Activated CD4-positive, alpha-beta T cell treated with anti-CD3 and anti-CD28 coated beads for 36 hours (primary cell): ENCODE results near the gene FARP1. TPM values are rescaled to one million over a fixed set of nuclear protein-coding genes. Genes with fewer than 3 reads are reported as not detected.
A peak's percentile ranks its signal among the peaks of the same experiment; 100 is the strongest.

Experiments used
- ATAC-seq: fragments of 200-7000 bp; cut with Tn5 transposase; one replicate; pipeline ENCODE4 v1.10.0; 2021; ENCODE audit warnings: mild to moderate bottlenecking, moderate library complexity
- CTCF ChIA-PET: fragments of 350-600 bp; sonication (Branson Sonifier 250); formaldehyde crosslinking; loops from one replicate; lab custom pipeline; 2021; ENCODE audit warnings: antibody characterized with exemption; lab: Charles Lee
- POLR2A ChIA-PET: fragments of 350-600 bp; sonication (Branson Sonifier 250); formaldehyde crosslinking; loops from one replicate; lab custom pipeline; 2021; ENCODE audit warnings: antibody characterized with exemption, inconsistent platforms; lab: Charles Lee
- DNase-seq: peaks from one replicate; pipeline ENCODE4 v3.0.0-alpha.2; 2020
- H3K27ac Mint-ChIP-seq: one replicate; pipeline ENCODE4 v1.8.0; 2021; ENCODE audit warnings: mixed read lengths
- H3K27me3 Mint-ChIP-seq: one replicate; pipeline ENCODE4 v1.8.0; 2021; ENCODE audit warnings: mixed read lengths
- H3K36me3 Mint-ChIP-seq: one replicate; pipeline ENCODE4 v1.8.0; 2021; ENCODE audit warnings: low read depth, mixed read lengths
- H3K4me1 Mint-ChIP-seq: one replicate; pipeline ENCODE4 v1.8.0; 2021; ENCODE audit warnings: mixed read lengths
- H3K4me3 Mint-ChIP-seq: one replicate; pipeline ENCODE4 v1.8.0; 2021; ENCODE audit warnings: mild to moderate bottlenecking, moderate library complexity, mixed read lengths
- H3K9me3 Mint-ChIP-seq: one replicate; pipeline ENCODE4 v1.8.0; 2021; ENCODE audit warnings: low read depth, mixed read lengths
- intact Hi-C, 2 experiments: fragments of 100-400 bp; cut with DNase I in 1 of 2; cut with micrococcal nuclease in 1 of 2; formaldehyde crosslinking; loops; one replicate each; pipeline versions ENCODE4 v1.14.2 to v1.15.1; 2022 to 2024; cut with DNase I, micrococcal nuclease
- total RNA-seq, 2 experiments: library from RNA; stranded (reverse); gene quantifications; one replicate each; pipeline ENCODE4 v1.2.3, GENCODE V29; 2021

The FARP1 gene
- total RNA-seq, 2 experiments from 2014 or later = 0.25 to 0.40 TPM

- Mint-ChIP-seq H3K36me3 (peaks cover 56% of the 10 kb centered on the region), H3K27ac (no peak overlapping the region), H3K9me3 (no peaks in the 10 kb centered on the region), H3K27me3 (no peaks in the 10 kb centered on the region), H3K4me1 (peaks cover 12% of the 10 kb centered on the region), H3K4me3 (no peak overlapping the region)
- POLR2A ChIA-PET = no interaction called here
- no peak for ATAC-seq
- CTCF ChIA-PET = interaction anchor here (1.3 kb wide), 1 partner anchor 191 kb away, joined by 7 read pairs; no protein-coding TSS in a partner anchor
- intact Hi-C loops = no loop called here
- no peak for DNase-seq
Observed at GRCh38 chr13:98462241-98462882, 319.5 kb downstream of the FARP1 start.

GRCh38 chr13:98462946-98463345 is 320.1 kb downstream of the FARP1 start:
- intact Hi-C loops = no loop called here
- CTCF ChIA-PET = no interaction called here

DNA sequence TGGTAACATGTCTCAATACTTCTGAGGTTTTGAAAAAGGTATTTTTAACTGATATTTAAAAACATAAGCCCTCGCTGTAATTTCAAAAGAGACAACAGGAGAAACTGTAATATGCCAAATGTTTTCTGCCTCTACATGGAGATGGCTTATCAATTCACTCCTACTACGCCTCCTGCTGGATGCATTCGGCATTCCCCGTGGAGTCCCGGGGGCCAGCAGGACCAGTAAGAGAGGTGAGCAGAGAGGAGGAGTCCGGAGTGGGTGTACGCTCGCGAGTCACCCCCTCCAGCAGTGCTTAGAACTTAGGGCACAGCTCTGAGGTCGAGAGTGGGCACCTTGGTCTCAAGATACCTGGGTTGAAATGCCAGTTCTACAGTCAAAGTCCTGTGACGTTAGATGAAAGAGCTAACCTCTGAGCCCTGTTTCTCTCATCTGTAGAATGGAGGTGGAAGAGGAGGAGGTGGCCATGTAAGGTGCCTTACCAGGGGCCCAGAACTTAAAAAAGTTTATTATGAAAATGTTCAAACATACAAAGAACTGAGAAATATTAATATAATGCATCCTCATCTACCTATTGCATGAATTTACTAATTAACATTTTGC is 323.8 kb downstream of the FARP1 start:
- Mint-ChIP-seq H3K4me3 (no peak overlapping the region), H3K36me3 (peaks cover 47% of the 10 kb centered on the region), H3K27me3 (no peaks in the 10 kb centered on the region), H3K9me3 (no peaks in the 10 kb centered on the region), H3K4me1 (peaks cover 19% of the 10 kb centered on the region), H3K27ac (no peak overlapping the region)
- ATAC-seq = peak; percentile 77
- POLR2A ChIA-PET = no interaction called here
- CTCF ChIA-PET = interaction anchor here (0.6 to 1.8 kb wide), 15 partner anchors 9 to 374 kb away, joined by 3 to 15 read pairs (median 3); no protein-coding TSS in a partner anchor
- intact Hi-C loops = no loop called here
- peak; percentile 73 for DNase-seq

More at GRCh38 chr13:98462946-98463345, 320.1 kb downstream of the FARP1 start:
- no peak for DNase-seq
- peaks cover 55% of the 10 kb centered on the region for H3K36me3 Mint-ChIP-seq
- POLR2A ChIA-PET = no interaction called here
- H3K4me1 Mint-ChIP-seq = peaks cover 12% of the 10 kb centered on the region
- ATAC-seq = no peak
- H3K4me3 Mint-ChIP-seq = no peak overlapping the region
- no peaks in the 10 kb centered on the region for H3K9me3 Mint-ChIP-seq
- no peaks in the 10 kb centered on the region for H3K27me3 Mint-ChIP-seq
- H3K27ac Mint-ChIP-seq = no peak overlapping the region

GRCh38 chr13:98467263-98467985 is 324.5 kb downstream of the FARP1 start:
- ATAC-seq (no peak), DNase-seq (no peak)
- Mint-ChIP-seq H3K36me3 (peaks cover 49% of the 10 kb centered on the region), H3K4me3 (no peak overlapping the region), H3K9me3 (no peaks in the 10 kb centered on the region), H3K27me3 (no peaks in the 10 kb centered on the region), H3K4me1 (peaks cover 17% of the 10 kb centered on the region), H3K27ac (no peak overlapping the region)
- CTCF ChIA-PET = interaction anchor here (0.6 to 1.8 kb wide), 15 partner anchors 9 to 373 kb away, joined by 3 to 15 read pairs (median 3); no protein-coding TSS in a partner anchor
- intact Hi-C loops = no loop called here
- POLR2A ChIA-PET = no interaction called here

- ATAC-seq (no peak), DNase-seq (no peak)
- ChIA-PET CTCF (interaction anchor here (0.6 to 1.3 kb wide), 3 partner anchors 10 to 184 kb away, joined by 3 read pairs; no protein-coding TSS in a partner anchor), POLR2A (no interaction called here)
- no peaks in the 10 kb centered on the region for H3K27me3 Mint-ChIP-seq
- peaks cover 52% of the 10 kb centered on the region for H3K36me3 Mint-ChIP-seq
- no peak overlapping the region for H3K4me3 Mint-ChIP-seq
- no peak overlapping the region for H3K27ac Mint-ChIP-seq
- intact Hi-C loops = no loop called here
- H3K9me3 Mint-ChIP-seq = no peaks in the 10 kb centered on the region
- H3K4me1 Mint-ChIP-seq = peaks cover 14% of the 10 kb centered on the region
Observed at GRCh38 chr13:98468361-98468760, 325.5 kb downstream of the FARP1 start.

- H3K4me3 Mint-ChIP-seq = no peak overlapping the region
- DNase-seq = no peak
- intact Hi-C loops = no loop called here
- no peaks in the 10 kb centered on the region for H3K9me3 Mint-ChIP-seq
- no peaks in the 10 kb centered on the region for H3K27me3 Mint-ChIP-seq
- ChIA-PET CTCF (interaction anchor here (1.0 to 1.3 kb wide), 2 partner anchors 11 to 184 kb away, joined by 3 read pairs; no protein-coding TSS in a partner anchor), POLR2A (no interaction called here)
- H3K27ac Mint-ChIP-seq = no peak overlapping the region
- H3K4me1 Mint-ChIP-seq = peaks cover 15% of the 10 kb centered on the region
- ATAC-seq = no peak
- peaks cover 51% of the 10 kb centered on the region for H3K36me3 Mint-ChIP-seq
Observed at GRCh38 chr13:98468929-98469328, 326.0 kb downstream of the FARP1 start.

DNA sequence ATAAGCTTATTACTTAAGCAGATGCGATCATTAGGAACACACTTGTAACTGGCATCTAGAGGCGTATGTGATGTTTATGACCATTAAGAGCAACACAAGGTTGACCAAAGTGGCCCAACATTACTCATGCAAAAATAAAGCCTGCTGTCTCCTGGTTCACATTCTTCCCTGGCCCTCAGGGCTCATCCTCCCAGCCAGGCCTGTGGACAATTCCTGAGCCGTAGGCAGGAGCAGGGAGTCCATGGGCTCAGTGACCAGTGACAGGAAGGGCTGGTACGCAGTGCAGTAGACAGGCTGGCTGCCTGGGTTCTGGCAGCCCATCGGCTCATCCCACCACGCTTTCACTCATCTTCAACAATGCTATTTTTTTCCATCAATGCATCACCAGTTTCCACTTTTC is 328.0 kb downstream of the FARP1 start:
- Mint-ChIP-seq H3K4me3 (no peak overlapping the region), H3K36me3 (peaks cover 43% of the 10 kb centered on the region), H3K4me1 (peaks cover 18% of the 10 kb centered on the region), H3K27me3 (no peaks in the 10 kb centered on the region), H3K9me3 (no peaks in the 10 kb centered on the region), H3K27ac (peak overlapping the region; percentile 12)
- DNase-seq (no peak), ATAC-seq (no peak)
- CTCF ChIA-PET = interaction anchor here (1.3 to 1.5 kb wide), 2 partner anchors 20 to 25 kb away, joined by 3 to 6 read pairs; no protein-coding TSS in a partner anchor
- POLR2A ChIA-PET = no interaction called here
- intact Hi-C loops = no loop called here

DNA sequence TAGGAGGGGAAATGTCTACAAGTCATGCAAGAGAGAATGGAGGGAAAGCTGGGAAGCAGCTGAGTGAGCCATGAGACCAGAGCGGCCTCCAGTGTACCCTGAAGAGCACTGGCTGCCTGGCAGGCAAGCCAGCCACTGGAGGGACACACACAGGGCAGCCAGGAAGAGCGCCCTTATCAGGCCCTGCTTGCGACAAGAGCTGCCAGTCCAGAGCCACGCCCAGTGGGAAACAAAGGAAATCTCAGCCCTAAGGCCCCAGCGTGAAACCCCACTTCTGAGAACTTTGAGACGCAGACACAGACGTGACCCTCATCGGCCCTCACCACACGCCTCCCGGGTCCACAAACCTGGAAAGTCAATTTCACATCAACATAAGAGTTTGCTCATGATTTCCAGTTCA is 329.0 kb downstream of the FARP1 start:
- no peaks in the 10 kb centered on the region for H3K9me3 Mint-ChIP-seq
- CTCF ChIA-PET = no interaction called here
- intact Hi-C loops = no loop called here

GRCh38 chr13:98473135-98473787 is 330.4 kb downstream of the FARP1 start:
- H3K27me3 Mint-ChIP-seq = no peaks in the 10 kb centered on the region
- H3K4me1 Mint-ChIP-seq = peaks cover 35% of the 10 kb centered on the region
- intact Hi-C loops = no loop called here
- ATAC-seq = no peak
- DNase-seq = no peak
- peak overlapping the region; percentile 52 for H3K27ac Mint-ChIP-seq
- H3K36me3 Mint-ChIP-seq = peaks cover 45% of the 10 kb centered on the region
- POLR2A ChIA-PET = no interaction called here
- no peak overlapping the region for H3K4me3 Mint-ChIP-seq
- no peaks in the 10 kb centered on the region for H3K9me3 Mint-ChIP-seq
- CTCF ChIA-PET = interaction anchor here (1.0 to 1.4 kb wide), 2 partner anchors 28 to 179 kb away, joined by 3 read pairs; no protein-coding TSS in a partner anchor

More for the DNA sequence above, 329.0 kb downstream of the FARP1 start:
- H3K27me3 Mint-ChIP-seq = no peaks in the 10 kb centered on the region
- H3K36me3 Mint-ChIP-seq = peaks cover 41% of the 10 kb centered on the region
- peak overlapping the region; percentile 35 for H3K27ac Mint-ChIP-seq
- POLR2A ChIA-PET = no interaction called here
- DNase-seq (no peak), ATAC-seq (no peak)
- no peak overlapping the region for H3K4me3 Mint-ChIP-seq
- H3K4me1 Mint-ChIP-seq = peaks cover 25% of the 10 kb centered on the region

- no peaks in the 10 kb centered on the region for H3K9me3 Mint-ChIP-seq
- peaks cover 46% of the 10 kb centered on the region for H3K36me3 Mint-ChIP-seq
- CTCF ChIA-PET = interaction anchor here (1.0 to 1.4 kb wide), 2 partner anchors 29 to 179 kb away, joined by 3 read pairs; no protein-coding TSS in a partner anchor
- no peak for DNase-seq
- intact Hi-C loops = no loop called here
- peak overlapping the region; percentile 8 for H3K27ac Mint-ChIP-seq
- no peak overlapping the region for H3K4me3 Mint-ChIP-seq
- no peak for ATAC-seq
- POLR2A ChIA-PET = no interaction called here
- H3K27me3 Mint-ChIP-seq = no peaks in the 10 kb centered on the region
- H3K4me1 Mint-ChIP-seq = peaks cover 40% of the 10 kb centered on the region
Observed at GRCh38 chr13:98473788-98474144, 330.9 kb downstream of the FARP1 start.

DNA sequence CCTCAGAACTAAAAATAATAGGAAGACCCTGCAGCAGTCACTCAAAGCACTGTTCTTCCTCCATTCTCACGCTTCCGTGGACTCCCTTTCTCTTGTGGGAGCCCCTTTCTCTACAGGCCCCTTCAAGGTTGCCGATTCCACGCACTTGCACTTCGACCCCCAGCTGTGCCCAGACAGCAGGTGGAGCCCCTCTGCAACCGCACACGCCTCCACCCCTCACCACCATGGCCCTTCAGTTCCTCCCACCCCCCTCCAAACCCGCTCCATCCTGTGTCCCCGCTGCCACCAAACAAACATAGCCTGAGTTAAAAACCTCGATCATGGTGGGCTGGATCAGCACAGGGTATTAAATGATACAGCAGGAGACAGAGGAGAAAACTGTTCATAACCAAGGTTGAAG is 331.4 kb downstream of the FARP1 start:
- ATAC-seq (no peak), DNase-seq (no peak)
- POLR2A ChIA-PET = no interaction called here
- Mint-ChIP-seq H3K4me3 (no peak overlapping the region), H3K9me3 (no peaks in the 10 kb centered on the region), H3K4me1 (peaks cover 43% of the 10 kb centered on the region), H3K36me3 (peaks cover 46% of the 10 kb centered on the region), H3K27ac (no peak overlapping the region), H3K27me3 (no peaks in the 10 kb centered on the region)
- intact Hi-C loops = no loop called here
- CTCF ChIA-PET = interaction anchor here (1.4 kb wide), 1 partner anchor 29 kb away, joined by 3 read pairs; no protein-coding TSS in a partner anchor
